HUES6 (cell line): ENCODE measurements around the gene BRIP1.
"Not testable (repeated sequence)": the region's sequence is repeated elsewhere in the genome, so short reads cannot be mapped to it uniquely, and the experiment has no call there.

ENCODE experiments used
- H3K27ac ChIP-seq: 2 replicates; pipeline ENCODE4 v1.7.0; 2013; ENCODE audit warnings: low read depth, mild to moderate bottlenecking, low read length, inconsistent platforms
- H3K27me3 ChIP-seq: 2 replicates; pipeline ENCODE4 v1.6.1; 2013; ENCODE audit warnings: low read length; ENCODE audit not compliant: control insufficient read depth, insufficient read depth
- H3K36me3 ChIP-seq: 2 replicates; pipeline ENCODE4 v1.6.1; 2013; ENCODE audit warnings: low read length; ENCODE audit not compliant: control insufficient read depth, insufficient read depth
- H3K4me1 ChIP-seq: 2 replicates; pipeline ENCODE4 v1.6.1; 2013; ENCODE audit warnings: low read length; ENCODE audit not compliant: control insufficient read depth, insufficient read depth
- H3K4me3 ChIP-seq: 2 replicates; pipeline ENCODE4 v1.5.1; 2013; ENCODE audit warnings: low read depth, low read length
- H3K9ac ChIP-seq: one replicate; pipeline ENCODE4 v1.6.1; 2013; ENCODE audit warnings: mild to moderate bottlenecking, low read length
- H3K9me3 ChIP-seq: 2 replicates; pipeline ENCODE4 v1.6.1; 2013; ENCODE audit warnings: low read depth, low read length; ENCODE audit not compliant: control insufficient read depth, insufficient read depth

Gene BRIP1

DNA sequence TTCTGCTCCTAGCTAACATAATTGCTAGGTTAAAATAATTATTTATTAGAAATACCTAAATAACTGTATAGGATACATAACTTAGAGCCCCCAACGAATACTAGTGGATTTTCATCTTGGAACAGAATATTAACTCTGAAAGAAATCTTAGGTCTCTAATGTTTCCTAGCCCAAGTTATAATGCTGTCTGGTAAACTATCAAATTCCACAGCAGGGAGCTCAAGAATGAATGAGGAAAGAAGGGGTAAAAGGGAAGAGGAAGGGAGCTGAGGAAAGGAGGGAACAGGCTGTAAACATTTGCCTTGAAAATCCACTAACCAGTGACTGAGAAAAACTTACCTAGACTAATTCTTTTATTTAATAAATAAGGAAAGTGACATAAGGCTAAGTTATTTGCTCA, 179.2 kb downstream of the BRIP1 start:
- H3K9ac ChIP-seq: no peak overlapping the region
- H3K9me3 ChIP-seq: no peaks in the 10 kb centered on the region
- H3K36me3 ChIP-seq: peaks cover 12% of the 10 kb centered on the region; the same call in 1 of the 2 replicates
- no peaks in the 10 kb centered on the region for H3K4me1 ChIP-seq
- H3K27ac ChIP-seq: no peak overlapping the region
- H3K27me3 ChIP-seq: no peaks in the 10 kb centered on the region
- no peak overlapping the region for H3K4me3 ChIP-seq

DNA sequence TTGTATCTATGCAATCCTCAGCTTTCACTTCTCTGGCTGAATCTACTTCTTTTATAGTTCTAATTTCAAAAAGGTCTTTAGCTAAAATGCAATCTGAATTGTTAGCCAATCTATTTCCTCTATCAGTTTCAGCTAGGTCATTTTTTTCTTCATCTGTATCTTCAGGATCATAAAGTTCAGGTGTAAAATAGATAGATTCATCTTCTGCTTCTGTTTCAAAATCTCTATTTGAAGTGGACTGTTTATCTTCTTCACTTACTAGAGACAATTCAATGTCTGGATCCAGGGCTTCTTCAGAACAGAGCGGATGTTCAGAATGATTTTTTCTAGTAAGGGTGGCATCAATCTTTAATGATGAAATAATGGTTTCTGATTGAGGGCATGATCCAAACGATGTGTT, 179.9 kb downstream of the BRIP1 start:
- H3K27me3 ChIP-seq: no peaks in the 10 kb centered on the region
- H3K9ac ChIP-seq: no peak overlapping the region
- H3K36me3 ChIP-seq: peaks cover 12% of the 10 kb centered on the region; the same call in 1 of the 2 replicates
- no peaks in the 10 kb centered on the region for H3K9me3 ChIP-seq
- H3K4me3 ChIP-seq: no peak overlapping the region
- no peaks in the 10 kb centered on the region for H3K4me1 ChIP-seq
- no peak overlapping the region for H3K27ac ChIP-seq

DNA sequence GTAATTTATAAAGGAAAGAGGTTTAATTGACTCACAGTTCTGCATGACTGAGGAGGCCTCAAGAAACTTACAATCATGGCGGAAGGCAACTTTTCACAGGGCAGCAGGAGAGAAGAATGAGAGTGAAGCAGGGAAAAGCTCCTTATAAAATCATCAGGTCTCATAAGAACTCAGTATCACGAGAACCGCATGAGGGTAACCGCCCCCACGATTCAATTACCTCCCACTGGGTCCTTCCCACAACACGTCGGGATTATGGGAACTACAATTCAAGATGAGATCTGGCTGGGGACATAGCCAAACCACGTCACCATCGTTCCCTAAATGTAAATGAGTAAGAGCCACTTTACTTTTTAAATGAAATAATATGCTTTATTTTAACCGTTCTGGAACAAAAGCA, 182.4 kb downstream of the BRIP1 start:
- no peaks in the 10 kb centered on the region for H3K9me3 ChIP-seq
- no peak overlapping the region for H3K9ac ChIP-seq
- no peak overlapping the region for H3K27ac ChIP-seq
- H3K27me3 ChIP-seq: no peaks in the 10 kb centered on the region
- peaks cover 6% of the 10 kb centered on the region; the same call in 1 of the 2 replicates for H3K36me3 ChIP-seq
- H3K4me1 ChIP-seq: no peaks in the 10 kb centered on the region
- H3K4me3 ChIP-seq: no peak overlapping the region

DNA sequence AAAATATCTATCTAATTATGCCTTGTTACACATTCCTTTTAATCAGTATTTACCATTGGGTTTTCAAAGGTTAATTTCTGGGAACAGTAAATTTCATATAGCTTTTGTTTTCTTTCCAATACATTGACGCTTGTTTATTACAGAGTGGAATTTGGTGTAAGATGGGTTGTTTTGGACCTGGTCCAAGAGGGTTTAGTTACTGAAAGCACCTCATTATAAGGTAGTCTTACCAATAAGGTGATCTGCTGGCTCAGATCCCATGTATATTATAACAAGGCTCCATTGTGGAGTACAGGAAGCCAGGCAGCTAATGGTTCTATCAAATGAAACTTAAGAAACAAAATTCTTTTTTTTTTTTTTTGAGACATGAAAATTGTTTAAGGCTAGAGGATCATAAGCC, 185.0 kb downstream of the BRIP1 start:
- Histone ChIP-seq H3K4me3 (no peak overlapping the region), H3K9ac (no peak overlapping the region), H3K36me3 (no peaks in the 10 kb centered on the region), H3K9me3 (no peaks in the 10 kb centered on the region), H3K27ac (no peak overlapping the region), H3K27me3 (no peaks in the 10 kb centered on the region), H3K4me1 (no peaks in the 10 kb centered on the region)

DNA sequence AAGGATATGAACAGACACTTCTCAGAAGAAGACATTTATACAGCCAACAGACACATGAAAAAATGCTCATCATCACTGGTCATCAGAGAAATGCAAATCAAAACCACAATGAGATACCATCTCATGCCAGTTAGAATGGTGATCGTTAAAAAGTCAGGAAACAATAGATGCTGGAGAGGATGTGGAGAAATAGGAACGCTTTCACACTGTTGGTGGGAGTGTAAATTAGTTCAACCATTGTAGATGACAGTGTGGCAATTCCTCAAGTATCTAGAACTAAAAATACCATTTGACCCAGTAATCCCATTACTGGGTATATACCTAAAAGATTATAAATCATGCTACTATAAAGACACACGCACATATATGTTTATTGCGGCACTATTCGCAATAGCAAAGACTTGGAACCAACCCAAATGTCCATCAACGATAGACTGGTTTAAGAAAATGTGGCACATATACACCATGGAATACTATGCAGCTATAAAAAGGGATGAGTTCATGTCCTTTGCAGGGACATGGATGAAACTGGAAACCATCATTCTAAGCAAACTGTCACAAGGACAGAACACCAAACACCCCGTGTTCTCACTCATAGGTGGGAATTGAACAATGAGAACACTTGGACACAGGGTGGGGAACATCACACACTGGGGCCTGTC, 186.0 kb downstream of the BRIP1 start:
- H3K27ac ChIP-seq, H3K4me1 ChIP-seq, H3K9me3 ChIP-seq, H3K27me3 ChIP-seq, H3K36me3 ChIP-seq, H3K9ac ChIP-seq, H3K4me3 ChIP-seq: not testable (repeated sequence)

DNA sequence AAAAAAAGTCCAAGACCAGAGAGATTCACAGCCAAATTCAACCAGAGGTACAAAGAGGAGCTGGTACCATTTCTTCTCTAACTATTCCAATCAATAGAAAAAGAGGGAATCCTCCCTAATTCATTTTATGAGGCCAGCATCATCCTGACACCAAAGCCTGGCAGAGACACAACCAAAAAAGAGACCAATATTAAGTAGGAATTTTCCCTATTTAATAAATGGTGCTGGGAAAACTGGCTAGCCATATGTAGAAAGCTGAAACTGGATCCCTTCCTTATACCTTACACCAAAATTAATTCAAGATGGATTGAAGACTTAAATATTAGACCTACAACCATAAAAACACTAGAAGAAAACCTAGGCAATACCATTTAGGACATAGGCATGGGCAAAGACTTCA, 186.8 kb downstream of the BRIP1 start:
- H3K9me3 ChIP-seq, H3K4me3 ChIP-seq: not testable (repeated sequence)

DNA sequence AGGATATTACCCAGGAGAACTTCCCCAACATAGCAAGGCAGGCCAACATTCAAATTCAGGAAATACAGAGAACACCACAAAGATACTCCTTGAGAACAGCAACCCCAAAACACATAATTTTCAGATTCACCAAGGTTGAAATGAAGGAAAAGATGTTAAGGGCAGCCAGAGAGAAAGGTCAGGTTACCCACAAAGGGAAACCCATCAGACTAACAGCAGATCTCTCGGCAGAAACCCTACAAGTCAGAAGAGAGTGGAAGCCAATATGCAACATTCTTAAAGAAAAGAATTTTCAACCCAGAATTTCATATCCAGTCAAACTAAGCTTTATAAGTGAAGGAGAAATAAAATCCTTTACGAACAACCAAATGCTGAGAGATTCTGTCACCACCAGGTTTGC, 188.7 kb downstream of the BRIP1 start:
- not testable (repeated sequence) for H3K9me3 ChIP-seq, H3K36me3 ChIP-seq, H3K27ac ChIP-seq, H3K27me3 ChIP-seq, H3K4me3 ChIP-seq, H3K9ac ChIP-seq, H3K4me1 ChIP-seq

More for the DNA sequence above, 186.8 kb downstream of the BRIP1 start:
- not testable (repeated sequence) for H3K27ac ChIP-seq, H3K36me3 ChIP-seq, H3K9ac ChIP-seq, H3K4me1 ChIP-seq, H3K27me3 ChIP-seq

DNA sequence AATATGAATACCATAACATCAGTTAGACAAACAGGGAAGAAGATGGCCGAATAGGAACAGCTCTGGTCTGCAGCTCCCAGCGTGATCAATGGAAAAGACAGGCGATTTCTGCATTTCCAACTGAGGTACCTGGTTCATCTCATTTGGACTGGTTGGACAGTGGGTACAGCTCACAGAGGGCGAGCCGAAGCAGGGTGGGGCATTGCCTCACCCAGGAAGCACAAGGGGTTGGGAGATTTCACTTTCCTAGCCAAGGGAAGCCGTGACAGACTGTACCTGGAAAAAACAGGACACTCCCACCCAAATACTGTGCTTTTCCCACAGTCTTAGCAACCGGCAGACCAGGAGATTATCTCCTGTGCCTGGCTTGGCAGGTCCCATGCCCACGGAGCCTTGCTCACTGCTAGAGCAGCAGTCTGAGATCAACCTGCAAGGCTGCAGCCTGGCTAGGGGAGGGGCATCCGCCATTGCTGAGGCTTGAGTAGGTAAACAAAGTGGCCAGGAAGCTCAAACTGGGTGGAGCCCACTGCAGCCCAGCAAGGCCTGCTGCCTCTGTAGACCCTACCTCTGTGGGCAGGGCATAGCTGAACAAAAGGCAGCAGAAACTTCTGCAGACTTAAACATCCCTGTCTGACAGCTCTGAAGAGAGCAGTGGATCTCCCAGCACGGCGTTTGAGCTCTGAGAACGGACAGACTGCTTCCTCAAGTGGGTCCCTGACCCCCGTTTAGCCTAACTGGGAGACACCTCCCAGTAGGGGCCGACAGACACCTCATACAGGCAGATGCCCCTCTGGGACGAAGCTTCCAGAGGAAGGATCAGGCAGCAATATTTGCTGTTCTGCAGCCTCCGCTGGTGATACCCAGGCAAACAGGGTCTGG, 190.1 kb downstream of the BRIP1 start:
- not testable (repeated sequence) for H3K36me3 ChIP-seq, H3K27me3 ChIP-seq, H3K4me3 ChIP-seq, H3K4me1 ChIP-seq, H3K9me3 ChIP-seq, H3K9ac ChIP-seq, H3K27ac ChIP-seq

DNA sequence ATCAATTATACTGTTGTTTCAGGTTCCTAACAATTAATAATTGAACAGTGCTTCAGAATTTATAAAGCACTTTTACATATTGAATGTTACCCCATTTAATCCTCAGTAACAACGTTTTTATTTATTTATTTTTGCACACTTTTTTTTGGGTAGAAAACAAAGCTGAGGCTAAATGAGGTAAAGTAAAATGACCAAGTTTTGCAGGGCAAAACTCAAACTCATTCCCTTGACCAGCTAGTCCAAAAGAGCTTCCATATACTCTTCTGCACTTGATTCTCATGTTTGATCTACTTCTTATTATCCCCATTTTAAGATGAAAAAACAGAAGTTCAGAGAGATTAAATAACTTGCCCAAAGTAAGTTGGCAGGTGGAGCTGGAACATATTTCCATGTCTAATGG, 191.2 kb downstream of the BRIP1 start:
- Histone ChIP-seq H3K4me1 (0 out of 2 replicates have a peak, but pooled peaks cover 4% of the 10 kb centered on the region), H3K36me3 (no peaks in the 10 kb centered on the region), H3K27ac (no peak overlapping the region), H3K9me3 (no peaks in the 10 kb centered on the region), H3K9ac (no peak overlapping the region), H3K27me3 (no peaks in the 10 kb centered on the region), H3K4me3 (no peak overlapping the region)

DNA sequence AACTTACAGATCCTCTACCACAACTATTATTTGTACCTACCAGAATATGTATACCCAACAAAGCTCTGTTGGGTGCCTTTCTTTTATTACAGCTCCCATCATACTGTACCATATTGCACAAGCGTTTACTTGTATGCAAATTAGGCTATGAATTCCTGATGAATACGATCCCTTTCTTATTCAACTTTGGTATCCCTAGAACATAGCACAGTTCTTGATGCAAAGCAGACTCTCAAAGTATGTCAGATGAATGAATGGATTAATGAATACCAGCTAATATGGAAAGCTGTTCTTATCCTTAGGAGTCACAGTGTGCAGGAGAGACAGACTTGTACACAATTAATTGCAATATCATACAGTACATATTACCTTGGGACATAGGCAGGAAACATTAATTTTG, 192.6 kb downstream of the BRIP1 start:
- no peak overlapping the region for H3K27ac ChIP-seq
- H3K9me3 ChIP-seq: no peaks in the 10 kb centered on the region
- no peaks in the 10 kb centered on the region for H3K36me3 ChIP-seq
- no peaks in the 10 kb centered on the region for H3K27me3 ChIP-seq
- H3K9ac ChIP-seq: no peak overlapping the region
- 0 out of 2 replicates have a peak, but pooled peaks cover 4% of the 10 kb centered on the region for H3K4me1 ChIP-seq
- no peak overlapping the region for H3K4me3 ChIP-seq

DNA sequence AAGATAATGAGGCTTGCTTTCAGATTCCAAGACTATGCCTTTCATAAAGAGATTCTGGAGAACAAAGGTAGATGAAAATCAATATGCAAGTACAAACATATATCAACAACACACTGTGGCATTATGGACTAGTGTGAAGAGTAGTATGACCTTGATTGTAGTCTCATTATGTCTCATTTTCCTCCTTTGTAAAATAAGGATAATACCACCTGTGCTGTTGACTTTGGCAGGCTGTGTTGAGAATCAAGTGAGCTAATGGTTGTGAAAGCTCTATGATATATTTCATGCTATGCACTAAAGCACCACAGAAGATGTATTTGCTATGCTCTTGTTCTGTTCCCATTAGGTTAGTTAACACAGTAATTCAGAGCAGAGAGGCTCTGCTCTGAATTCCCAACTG, 193.8 kb downstream of the BRIP1 start:
- Histone ChIP-seq H3K9me3 (no peaks in the 10 kb centered on the region), H3K4me1 (0 out of 2 replicates have a peak, but pooled peaks cover 4% of the 10 kb centered on the region), H3K27ac (no peak overlapping the region)

More for the DNA sequence above, 193.8 kb downstream of the BRIP1 start:
- Histone ChIP-seq H3K9ac (no peak overlapping the region), H3K27me3 (no peaks in the 10 kb centered on the region), H3K36me3 (no peaks in the 10 kb centered on the region), H3K4me3 (no peak overlapping the region)
